GM11168 (cell line): ENCODE data around the gene NCKAP5.

Experiments
- in situ Hi-C: fragments of 300-500 bp; cut with MboI; formaldehyde crosslinking; loops from one replicate; pipeline ENCODE4 v1.12.0; 2022; ENCODE audit warnings: low sequenced_read_pairs; ENCODE audit not compliant: unreplicated experiment

Gene NCKAP5

DNA sequence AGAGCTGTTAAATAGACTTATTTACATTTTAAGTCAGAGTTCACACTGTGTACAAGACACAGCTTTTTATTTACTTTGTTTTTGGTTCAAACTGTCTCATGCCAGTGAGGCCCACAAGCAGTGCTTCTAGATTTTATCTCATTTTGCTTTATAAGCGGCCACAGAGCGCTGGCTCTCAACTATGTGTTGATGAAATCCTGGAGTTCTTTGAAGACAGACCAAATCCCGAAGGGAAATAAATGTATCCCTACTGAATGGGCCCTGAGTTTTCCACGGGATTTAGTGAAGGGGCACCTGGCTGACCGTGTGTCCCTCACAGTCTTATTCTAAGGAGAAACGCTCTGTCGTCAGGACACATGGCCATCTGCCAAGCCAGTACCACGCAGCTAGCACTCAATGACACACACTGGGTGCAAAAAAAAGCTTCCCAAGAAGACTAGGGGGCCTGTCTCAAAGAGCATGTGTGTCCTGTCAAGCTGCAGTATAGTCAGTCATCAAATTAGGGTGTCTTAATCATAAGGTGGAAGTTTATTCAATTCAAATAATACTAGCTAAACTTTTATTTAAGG lies 921.6 kb downstream of the NCKAP5 start:
- in situ Hi-C loops, result no loop called here

GRCh38 chr2:132645722-132646539 lies 922.3 kb downstream of the NCKAP5 start:
- in situ Hi-C loops, result no loop called here

DNA sequence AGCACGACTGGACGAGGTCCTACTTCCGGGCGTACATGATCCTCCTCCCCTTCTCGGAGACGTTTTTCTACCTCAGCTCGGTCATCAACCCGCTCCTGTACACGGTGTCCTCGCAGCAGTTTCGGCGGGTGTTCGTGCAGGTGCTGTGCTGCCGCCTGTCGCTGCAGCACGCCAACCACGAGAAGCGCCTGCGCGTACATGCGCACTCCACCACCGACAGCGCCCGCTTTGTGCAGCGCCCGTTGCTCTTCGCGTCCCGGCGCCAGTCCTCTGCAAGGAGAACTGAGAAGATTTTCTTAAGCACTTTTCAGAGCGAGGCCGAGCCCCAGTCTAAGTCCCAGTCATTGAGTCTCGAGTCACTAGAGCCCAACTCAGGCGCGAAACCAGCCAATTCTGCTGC lies 923.1 kb downstream of the NCKAP5 start:
- in situ Hi-C loops, result no loop called here

GRCh38 chr2:132642415-132642814 lies 925.8 kb downstream of the NCKAP5 start:
- in situ Hi-C loops, result no loop called here

GRCh38 chr2:132641819-132642218 lies 926.4 kb downstream of the NCKAP5 start:
- in situ Hi-C loops, result no loop called here

- in situ Hi-C loops, result no loop called here
Observed at GRCh38 chr2:132640116-132640515, 928.1 kb downstream of the NCKAP5 start.

GRCh38 chr2:132638313-132639040 lies 929.8 kb downstream of the NCKAP5 start:
- in situ Hi-C loops, result no loop called here

DNA sequence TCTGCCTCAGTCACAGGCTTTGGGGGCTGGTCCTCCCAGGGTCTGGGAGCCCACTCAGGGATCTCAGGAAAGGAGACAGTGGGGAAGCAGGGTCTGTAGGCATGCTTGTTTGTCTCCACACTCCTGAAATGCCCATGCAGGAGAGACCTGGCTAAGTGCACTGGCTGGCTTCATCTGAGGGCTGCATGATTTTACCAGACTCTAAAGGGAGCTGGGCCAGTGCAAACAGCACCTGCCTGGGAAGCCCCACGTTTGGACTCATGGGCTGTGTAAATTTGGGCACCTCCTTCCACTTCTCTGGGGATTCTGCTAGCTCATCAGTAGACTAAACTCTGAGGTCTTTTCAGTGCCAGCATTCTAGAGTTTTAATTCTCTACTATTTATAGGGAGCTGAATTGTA lies 931.9 kb downstream of the NCKAP5 start:
- in situ Hi-C loops, result no loop called here

- in situ Hi-C loops, result no loop called here
Observed at GRCh38 chr2:132633635-132634034, 934.6 kb downstream of the NCKAP5 start.

DNA sequence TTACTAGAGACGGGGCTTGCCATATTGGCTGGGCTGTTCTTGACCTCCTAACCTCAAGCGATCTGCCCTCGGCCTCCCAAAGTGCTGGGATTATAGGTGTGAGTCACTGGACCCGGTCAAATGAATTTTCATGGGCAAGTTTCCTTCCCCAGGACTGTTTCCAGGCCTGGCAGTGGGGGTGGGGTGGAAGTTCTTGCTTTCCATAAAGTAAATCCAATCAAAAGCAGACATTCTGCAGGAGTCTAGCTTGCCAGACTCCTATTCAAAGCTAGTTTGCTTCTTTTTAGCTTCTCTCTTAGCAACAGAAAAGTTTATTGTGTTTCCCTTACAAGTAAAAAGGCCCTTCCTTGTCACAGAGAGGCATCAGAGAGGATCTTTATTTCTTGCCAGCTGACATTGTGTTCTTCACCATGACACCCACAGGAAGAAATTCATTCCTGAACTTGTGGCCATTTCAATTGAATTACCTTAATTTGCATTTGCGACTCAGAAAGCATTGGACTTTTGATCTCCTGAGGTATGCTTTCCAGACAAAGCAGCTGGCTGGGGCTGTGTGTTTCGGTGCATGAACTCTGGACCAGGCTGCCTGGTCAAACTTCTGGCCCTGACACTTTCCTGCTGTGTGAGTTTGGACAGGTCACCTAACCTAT lies 936.1 kb downstream of the NCKAP5 start:
- in situ Hi-C loops, result no loop called here

DNA sequence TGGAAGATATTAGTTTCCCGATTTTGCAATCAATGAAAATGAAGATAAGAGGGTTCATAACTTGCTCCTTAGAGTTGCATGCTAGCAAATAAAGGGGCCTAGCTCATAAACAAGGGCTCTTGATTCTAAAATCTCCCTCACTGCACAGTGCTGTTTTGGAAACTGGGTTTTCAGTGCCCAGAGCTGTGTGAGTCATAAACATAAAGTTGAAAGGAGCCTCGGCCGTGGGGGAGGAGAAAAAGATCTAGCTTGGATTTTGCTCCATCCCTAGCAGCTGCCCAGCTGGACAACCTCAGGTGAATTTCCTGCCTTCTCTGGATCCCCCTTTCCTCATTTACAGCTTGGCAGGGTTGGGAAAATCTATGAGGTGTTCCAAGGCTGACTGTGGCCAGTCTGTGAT lies 940.7 kb downstream of the NCKAP5 start:
- in situ Hi-C loops, result no loop called here

- in situ Hi-C loops, result no loop called here
Observed at GRCh38 chr2:132623096-132623839, 945.0 kb downstream of the NCKAP5 start.
